Measurements from ENCODE around the gene GSTA4.

GRCh38 chr6:52985228-52985627 is 9.9 kb downstream of the GSTA4 start:
- TF ChIP-seq POLR2A (IDR thresholded peaks at IDR 0.05) (no peak), CTCF (IDR thresholded peaks at IDR 0.05) (no peak), POLR2AphosphoS5 (IDR thresholded peaks at IDR 0.05) (no peak)
